GM23248 (cell line): ENCODE measurements around the gene MARCO. TPM values are rescaled to one million over a fixed set of nuclear protein-coding genes. Genes with fewer than 3 reads are reported as not detected.
A peak's percentile ranks its signal among the peaks of the same experiment; 100 is the strongest.

Experiments used
- DNase-seq: peaks from one replicate; pipeline ENCODE4 v3.0.0-alpha.2; 2015
- H2AFZ ChIP-seq: fragments of 200-600 bp; sonication (generic); 2 replicates; pipeline ENCODE4 v1.6.1; 2016; ENCODE audit warnings: antibody characterized with exemption
- H3F3A ChIP-seq: fragments of 200-600 bp; sonication (generic); 2 replicates; pipeline ENCODE4 v1.6.1; 2016; ENCODE audit warnings: mild to moderate bottlenecking, antibody characterized with exemption, mixed run types; ENCODE audit not compliant: insufficient read depth
- H3K27ac ChIP-seq: fragments of 200-600 bp; sonication (generic); 2 replicates; pipeline ENCODE4 v1.5.1; 2016; ENCODE audit warnings: mild to moderate bottlenecking
- H3K27me3 ChIP-seq: fragments of 200-600 bp; sonication (generic); replicated peaks from 2 replicates; pipeline ENCODE4 v1.6.1; 2016; ENCODE audit warnings: mild to moderate bottlenecking; ENCODE audit not compliant: insufficient read depth
- H3K36me3 ChIP-seq: fragments of 200-600 bp; sonication (generic); 2 replicates; pipeline ENCODE4 v1.6.1; 2016; ENCODE audit warnings: low read depth, mild to moderate bottlenecking
- H3K4me1 ChIP-seq: fragments of 200-600 bp; sonication (generic); 2 replicates; pipeline ENCODE4 v1.6.1; 2016; ENCODE audit warnings: mild to moderate bottlenecking; ENCODE audit not compliant: insufficient read depth
- H3K4me2 ChIP-seq: fragments of 200-600 bp; sonication (generic); one replicate; pipeline ENCODE4 v1.6.1; 2016; ENCODE audit warnings: mild to moderate bottlenecking; ENCODE audit not compliant: unreplicated experiment
- H3K4me3 ChIP-seq: fragments of 200-600 bp; sonication (generic); 2 replicates; pipeline ENCODE4 v1.5.1; 2016; ENCODE audit warnings: mild to moderate bottlenecking
- H3K79me2 ChIP-seq: fragments of 200-600 bp; sonication (generic); 2 replicates; pipeline ENCODE4 v1.6.1; 2016; ENCODE audit warnings: mild to moderate bottlenecking; ENCODE audit not compliant: insufficient read depth
- H3K9ac ChIP-seq: fragments of 200-600 bp; sonication (generic); 2 replicates; pipeline ENCODE4 v1.6.1; 2016; ENCODE audit warnings: mild to moderate bottlenecking
- H3K9me2 ChIP-seq: fragments of 200-600 bp; sonication (generic); 2 replicates; pipeline ENCODE4 v1.6.1; 2016; ENCODE audit warnings: mixed run types, mild to moderate bottlenecking, moderate library complexity; ENCODE audit not compliant: insufficient read depth
- H3K9me3 ChIP-seq: fragments of 200-600 bp; sonication (generic); one replicate; pipeline ENCODE4 v1.6.1; 2017; ENCODE audit warnings: low read depth
- H4K20me1 ChIP-seq: fragments of 200-600 bp; sonication (generic); 2 replicates; pipeline ENCODE4 v1.6.0; 2016; ENCODE audit not compliant: insufficient read depth
- EZH2 ChIP-seq: fragments of 200-600 bp; sonication (generic); IDR thresholded peaks from 2 replicates; pipeline ENCODE4 v1.6.1; 2018; ENCODE audit warnings: antibody characterized with exemption, mild to moderate bottlenecking; ENCODE audit not compliant: insufficient read depth, poor library complexity, severe bottlenecking
- EZH2phosphoT487 ChIP-seq: fragments of 200-600 bp; sonication (generic); IDR thresholded peaks from 2 replicates; pipeline ENCODE4 v1.6.1; 2018; ENCODE audit warnings: antibody characterized with exemption, moderate library complexity, mild to moderate bottlenecking, low read depth; ENCODE audit not compliant: insufficient read depth
- WGBS, 2 experiments: methylation state at CpG; one replicate each; pipeline ENCODE4 v1.1.6; 2015 to 2017; ENCODE audit warnings: low lambda C conversion rate in 2 of 2, low coverage in 1 of 2; ENCODE audit errors: missing lambda C conversion rate in 2 of 2; 5-methylcytosine and 5-hydroxymethylcytosine counted together
- in situ Hi-C: fragments of 300-500 bp; cut with MboI; formaldehyde crosslinking; loops from 2 replicates; pipeline ENCODE4 v1.15.0; 2020
- polyA plus RNA-seq: library from polyadenylated mRNA; unstranded; fragments of >200 nt; fragmentation: Nextera tagmentation; extraction: Ambion mirVana; gene quantifications from 2 replicates; pipeline ENCODE4 v1.2.1, GENCODE V29; 2016
- total RNA-seq: library from RNA; depleted of rRNA; stranded (reverse); fragments of >200 nt; shearing (Covaris generic); gene quantifications from 2 replicates; pipeline ENCODE4 v1.2.3, GENCODE V29; 2014

MARCO gene
- total and polyA plus RNA-seq, 2 experiments from 2014 or later = not detected

DNA sequence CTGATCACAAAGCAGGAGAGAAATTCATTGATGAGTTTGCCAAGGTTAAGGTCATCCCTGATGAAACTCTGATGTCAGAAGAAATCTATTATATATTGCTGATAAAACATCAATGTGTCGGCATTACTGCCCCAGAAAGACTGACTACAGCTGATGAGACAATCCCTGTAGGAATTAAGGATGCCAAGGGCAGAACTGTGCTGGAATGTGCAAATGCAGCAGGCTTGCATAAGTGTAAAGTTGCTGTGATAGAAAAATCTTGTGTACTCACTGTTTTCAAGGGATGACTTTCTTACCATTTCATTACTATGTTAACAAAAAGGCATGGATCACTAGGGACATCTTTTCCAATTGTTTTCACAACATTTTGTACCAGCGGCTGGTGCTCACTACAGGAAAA is 19.7 kb upstream of the MARCO start:
- peaks cover 51% of the 10 kb centered on the region for H3K27me3 ChIP-seq
- no peak overlapping the region for H3K9ac ChIP-seq
- no peaks in the 10 kb centered on the region for H4K20me1 ChIP-seq
- no peaks in the 10 kb centered on the region for H3K9me2 ChIP-seq
- in situ Hi-C loops = no loop called here
- H3K79me2 ChIP-seq = no peaks in the 10 kb centered on the region
- no peak overlapping the region for H3K4me3 ChIP-seq
- H3K4me2 ChIP-seq = no peak overlapping the region
- TF ChIP-seq EZH2phosphoT487 (no peak), EZH2 (no peak)
- no peaks in the 10 kb centered on the region for H3K4me1 ChIP-seq
- H3F3A ChIP-seq = no peaks in the 10 kb centered on the region
- no peak overlapping the region for H3K27ac ChIP-seq
- H2AFZ ChIP-seq = no peak overlapping the region
- DNase-seq = peak; percentile 2
- no peaks in the 10 kb centered on the region for H3K36me3 ChIP-seq
- H3K9me3 ChIP-seq = no peaks in the 10 kb centered on the region
- 24 to 29% methylated on average over 2 of the region's 2 CpGs for WGBS, 2 experiments

GRCh38 chr2:118923371-118923770 is 18.6 kb upstream of the MARCO start:
- no peaks in the 10 kb centered on the region for H4K20me1 ChIP-seq
- H3K27ac ChIP-seq = no peak overlapping the region
- H3K4me1 ChIP-seq = no peaks in the 10 kb centered on the region
- H3K4me3 ChIP-seq = no peak overlapping the region
- H3K36me3 ChIP-seq = no peaks in the 10 kb centered on the region
- no peak for TF ChIP-seq EZH2phosphoT487
- no peak for TF ChIP-seq EZH2
- no peak overlapping the region for H2AFZ ChIP-seq
- H3K9me2 ChIP-seq = no peaks in the 10 kb centered on the region
- H3K9ac ChIP-seq = no peak overlapping the region
- 0 to 3% methylated on average over 1 of the region's 1 CpG for WGBS, 2 experiments
- no peaks in the 10 kb centered on the region for H3F3A ChIP-seq
- H3K79me2 ChIP-seq = no peaks in the 10 kb centered on the region
- in situ Hi-C loops = no loop called here
- H3K27me3 ChIP-seq = peaks cover 51% of the 10 kb centered on the region
- no peak overlapping the region for H3K4me2 ChIP-seq
- DNase-seq = no peak
- H3K9me3 ChIP-seq = no peaks in the 10 kb centered on the region

DNA sequence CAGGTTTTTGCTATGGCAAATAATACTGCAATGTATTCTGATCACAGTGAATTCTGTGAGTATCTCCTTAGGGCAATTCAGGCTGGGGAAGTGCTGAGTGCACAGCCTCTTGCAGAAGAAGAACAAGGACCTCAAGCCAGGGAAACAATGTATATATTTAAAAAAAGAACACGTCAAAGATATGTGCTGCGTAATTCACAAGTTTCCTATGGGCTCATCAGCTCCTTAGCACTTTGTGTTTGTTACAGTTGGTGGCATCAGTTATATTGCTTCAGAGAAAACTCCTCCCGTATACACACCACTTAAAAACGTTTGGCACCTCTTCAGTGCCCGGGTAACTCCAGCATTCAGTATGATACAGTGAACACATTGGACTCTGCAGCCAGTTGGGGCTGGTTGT is 16.5 kb upstream of the MARCO start:
- no peaks in the 10 kb centered on the region for H4K20me1 ChIP-seq
- H3K9me2 ChIP-seq = no peaks in the 10 kb centered on the region
- H3K9me3 ChIP-seq = no peaks in the 10 kb centered on the region
- no peak overlapping the region for H3K4me3 ChIP-seq
- H2AFZ ChIP-seq = no peak overlapping the region
- DNase-seq = no peak
- no peak overlapping the region for H3K9ac ChIP-seq
- H3F3A ChIP-seq = no peaks in the 10 kb centered on the region
- H3K79me2 ChIP-seq = no peaks in the 10 kb centered on the region
- no peaks in the 10 kb centered on the region for H3K4me1 ChIP-seq
- no peaks in the 10 kb centered on the region for H3K36me3 ChIP-seq
- H3K27me3 ChIP-seq = peaks cover 46% of the 10 kb centered on the region
- TF ChIP-seq EZH2 (no peak), EZH2phosphoT487 (no peak)
- in situ Hi-C loops = no loop called here
- no peak overlapping the region for H3K27ac ChIP-seq
- 47 to 50% methylated on average over 5 of the region's 5 CpGs for WGBS, 2 experiments
- no peak overlapping the region for H3K4me2 ChIP-seq

DNA sequence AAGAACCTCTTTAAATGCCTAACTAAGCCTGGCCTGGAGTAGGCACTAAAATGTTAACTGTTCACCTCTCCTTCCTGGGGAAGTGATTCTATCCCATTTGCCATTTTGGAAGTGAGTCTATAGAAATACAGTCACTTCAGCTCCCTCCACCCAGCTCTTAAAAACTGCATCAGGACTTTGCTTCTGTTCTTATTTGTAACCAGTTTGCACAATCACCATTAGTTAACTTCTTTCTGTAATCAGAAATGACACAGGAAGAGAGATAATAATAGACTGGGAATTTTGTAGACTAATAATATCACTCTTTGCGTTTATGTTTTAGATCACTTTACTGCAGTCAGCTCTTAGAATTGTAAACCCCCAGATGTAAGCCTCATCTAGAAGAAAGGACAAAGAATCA is 16.0 kb upstream of the MARCO start:
- H3K27ac ChIP-seq = no peak overlapping the region
- H4K20me1 ChIP-seq = no peaks in the 10 kb centered on the region
- no peaks in the 10 kb centered on the region for H3K4me1 ChIP-seq
- no peaks in the 10 kb centered on the region for H3K79me2 ChIP-seq
- H3K36me3 ChIP-seq = no peaks in the 10 kb centered on the region
- in situ Hi-C loops = no loop called here
- no peaks in the 10 kb centered on the region for H3K9me3 ChIP-seq
- TF ChIP-seq EZH2 (no peak), EZH2phosphoT487 (no peak)
- H3K4me2 ChIP-seq = no peak overlapping the region
- H3K27me3 ChIP-seq = peaks cover 43% of the 10 kb centered on the region
- no peaks in the 10 kb centered on the region for H3K9me2 ChIP-seq
- no peak for DNase-seq
- H3F3A ChIP-seq = no peaks in the 10 kb centered on the region
- H3K9ac ChIP-seq = no peak overlapping the region
- H2AFZ ChIP-seq = no peak overlapping the region
- WGBS, 2 experiments = 36 to 48% methylated on average over 1 of the region's 1 CpG
- H3K4me3 ChIP-seq = no peak overlapping the region

DNA sequence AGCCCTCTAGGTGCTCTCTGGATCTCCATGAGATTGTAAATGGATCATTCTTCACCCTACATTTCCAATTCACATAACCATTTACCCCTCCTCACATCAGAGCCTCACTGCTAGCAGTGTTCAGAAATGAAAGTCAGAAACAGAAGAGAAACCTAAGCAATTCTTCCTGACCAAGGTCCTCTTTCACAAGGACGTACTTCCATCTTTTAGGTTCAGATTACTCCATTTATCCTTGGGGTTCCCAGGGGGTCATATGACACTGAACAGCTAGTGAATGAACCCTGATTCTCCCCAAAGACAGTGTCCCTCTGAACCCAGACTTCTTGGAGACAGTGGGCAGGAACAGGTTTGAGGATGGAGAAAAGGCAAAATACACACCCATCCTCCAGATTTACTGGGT is 12.9 kb upstream of the MARCO start:
- Histone ChIP-seq H2AFZ (no peak overlapping the region), H3K79me2 (no peaks in the 10 kb centered on the region), H3K4me1 (no peaks in the 10 kb centered on the region), H3K9me3 (peaks cover 5% of the 10 kb centered on the region), H3K27ac (no peak overlapping the region), H3K9ac (no peak overlapping the region), H4K20me1 (no peaks in the 10 kb centered on the region), H3K9me2 (no peaks in the 10 kb centered on the region), H3K4me2 (no peak overlapping the region), H3K36me3 (no peaks in the 10 kb centered on the region), H3K4me3 (no peak overlapping the region), H3F3A (no peaks in the 10 kb centered on the region), H3K27me3 (peaks cover 18% of the 10 kb centered on the region)
- in situ Hi-C loops = no loop called here
- no peak for DNase-seq
- 26 to 50% methylated on average over 1 of the region's 1 CpG for WGBS, 2 experiments
- TF ChIP-seq EZH2phosphoT487 = no peak
- no peak for TF ChIP-seq EZH2
